Measurements from ENCODE around the gene AGPS. TPM values are rescaled to one million over a fixed set of nuclear protein-coding genes. Genes with fewer than 3 reads are reported as not detected.
"Not testable (repeated sequence)": the region's sequence is repeated elsewhere in the genome, so short reads cannot be mapped to it uniquely, and the experiment has no call there.

Gene AGPS
- total RNA-seq, 1 experiment from 2014 or later: 43.7 TPM

DNA sequence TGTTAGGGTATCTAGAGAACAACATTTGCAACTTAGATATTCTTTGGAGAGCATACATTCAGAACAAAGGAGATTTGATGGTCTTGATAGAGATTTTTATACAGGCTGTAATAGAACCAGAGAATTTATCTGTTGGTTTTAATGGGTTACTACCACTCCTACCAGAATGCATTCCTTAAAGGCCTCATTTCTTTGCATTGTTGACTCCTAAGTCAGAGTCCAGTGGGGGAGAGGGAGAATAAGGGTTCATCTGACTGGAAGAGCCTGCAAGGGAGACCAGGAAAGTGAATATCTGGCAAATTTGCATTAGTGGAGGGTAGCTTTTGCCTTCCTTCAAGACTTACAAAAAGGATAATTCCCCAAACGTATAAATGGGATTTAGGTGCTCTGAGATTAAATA lies 29.7 kb downstream of the AGPS start:
- DNase-seq (ENCODE audit: low read depth): no peak

- not testable (repeated sequence) for DNase-seq (ENCODE audit: low read depth)
Observed at GRCh38 chr2:177424120-177424519, 31.5 kb downstream of the AGPS start.

GRCh38 chr2:177424620-177425019 lies 32.0 kb downstream of the AGPS start:
- DNase-seq (ENCODE audit: low read depth): not testable (repeated sequence)

GRCh38 chr2:177427316-177427715 lies 34.7 kb downstream of the AGPS start:
- no peak for DNase-seq (ENCODE audit: low read depth)

- DNase-seq (ENCODE audit: low read depth): not testable (repeated sequence)
Observed at GRCh38 chr2:177427936-177428335, 35.4 kb downstream of the AGPS start.

GRCh38 chr2:177429688-177430325 lies 37.2 kb downstream of the AGPS start:
- peak; percentile 98 for DNase-seq (ENCODE audit: low read depth)

DNA sequence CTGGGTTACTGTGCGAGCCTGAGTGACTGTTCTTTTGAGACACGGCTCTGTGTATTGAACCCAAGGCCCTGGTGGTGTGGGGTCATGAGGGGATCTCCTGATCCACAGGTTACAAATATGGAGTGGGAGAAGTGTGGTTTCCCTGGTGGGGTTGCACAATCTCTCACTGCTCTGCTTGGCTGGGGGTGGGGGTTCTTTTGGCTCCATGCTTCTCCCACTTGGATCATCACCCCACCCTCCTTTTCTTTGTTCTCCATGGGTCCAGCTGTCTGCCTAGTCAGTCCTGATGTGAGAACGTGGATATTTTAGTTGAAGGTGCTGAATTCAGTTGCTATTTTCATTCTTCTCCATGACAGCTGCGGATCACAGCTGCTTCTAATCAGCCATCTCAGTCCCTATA lies 37.8 kb downstream of the AGPS start:
- DNase-seq (ENCODE audit: low read depth): peak; percentile 65

DNA sequence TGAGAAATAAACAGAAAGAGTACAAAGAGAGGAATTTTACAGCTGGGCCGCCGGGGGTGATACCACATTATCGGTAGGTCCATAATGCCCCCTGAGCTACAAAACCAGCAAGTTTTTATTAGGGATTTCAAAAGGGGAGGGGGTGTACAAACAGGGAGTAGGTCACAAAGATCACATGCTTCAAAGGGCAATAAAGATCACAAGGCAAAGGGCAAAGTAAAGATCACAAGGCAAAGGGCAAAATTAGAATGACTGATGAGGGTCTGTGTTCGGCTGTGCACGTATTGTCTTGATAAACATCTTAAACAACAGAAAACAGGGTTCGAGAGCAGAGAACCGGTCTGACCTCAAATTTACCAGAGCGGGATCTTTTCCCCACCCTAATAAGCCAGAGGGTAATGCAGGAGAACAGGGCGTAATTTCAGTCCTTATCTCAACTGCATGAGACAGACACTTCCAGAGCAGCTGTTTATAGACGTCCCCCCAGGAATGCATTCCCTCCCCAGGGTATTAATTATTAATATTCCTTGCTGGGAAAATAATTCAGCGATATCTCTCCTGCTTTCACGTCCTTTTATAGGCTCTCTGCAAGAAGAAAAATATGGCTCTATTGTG lies 38.6 kb downstream of the AGPS start:
- DNase-seq (ENCODE audit: low read depth): not testable (repeated sequence)

- DNase-seq (ENCODE audit: low read depth): peak; percentile 41
Observed at GRCh38 chr2:177432703-177433102, 40.1 kb downstream of the AGPS start.

DNA sequence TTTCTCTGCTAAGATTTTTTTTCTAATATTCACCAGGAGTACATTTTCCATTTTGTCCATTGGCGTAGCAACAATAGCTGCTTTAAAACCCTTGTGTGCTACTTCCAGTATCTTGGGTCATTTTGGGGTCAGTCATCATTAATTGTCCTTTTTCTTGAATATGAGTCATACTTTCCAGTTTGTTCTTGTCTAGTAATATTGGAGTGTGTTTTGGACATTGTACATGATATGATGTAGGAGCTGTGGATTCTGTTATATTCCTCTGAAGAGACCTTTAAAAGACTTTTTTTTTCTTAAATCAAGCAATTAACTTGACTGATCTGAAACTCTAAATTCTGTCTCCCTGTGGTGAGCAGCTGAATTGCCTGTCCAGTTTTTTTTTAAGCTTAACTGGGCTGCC lies 40.8 kb downstream of the AGPS start:
- DNase-seq (ENCODE audit: low read depth): peak; percentile 41

GRCh38 chr2:177434475-177434874 lies 41.9 kb downstream of the AGPS start:
- DNase-seq (ENCODE audit: low read depth): no peak

GRCh38 chr2:177445200-177445599 lies 52.6 kb downstream of the AGPS start:
- DNase-seq (ENCODE audit: low read depth): no peak

- DNase-seq (ENCODE audit: low read depth): no peak
Observed at GRCh38 chr2:177448031-177448430, 55.5 kb downstream of the AGPS start.

- DNase-seq (ENCODE audit: low read depth): no peak
Observed at GRCh38 chr2:177449159-177449558, 56.6 kb downstream of the AGPS start.

GRCh38 chr2:177455187-177455586 lies 62.6 kb downstream of the AGPS start:
- DNase-seq (ENCODE audit: low read depth): no peak

DNA sequence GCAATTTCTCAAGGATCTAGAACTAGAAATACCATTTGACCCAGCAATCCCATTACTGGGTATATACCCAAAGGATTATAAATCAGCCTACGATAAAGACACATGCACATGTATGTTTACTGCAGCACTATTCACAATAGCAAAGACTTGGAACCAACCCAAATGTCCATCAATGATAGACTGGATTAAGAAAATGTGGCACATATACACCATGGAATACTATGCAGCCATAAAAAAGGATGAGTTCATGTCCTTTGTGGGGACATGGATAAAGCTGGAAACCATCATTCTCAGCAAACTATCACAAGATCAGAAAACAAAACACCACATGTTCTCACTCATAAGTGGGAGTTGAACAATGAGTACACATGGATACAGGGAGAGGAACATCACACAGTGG lies 67.2 kb downstream of the AGPS start:
- not testable (repeated sequence) for DNase-seq (ENCODE audit: low read depth)

DNA sequence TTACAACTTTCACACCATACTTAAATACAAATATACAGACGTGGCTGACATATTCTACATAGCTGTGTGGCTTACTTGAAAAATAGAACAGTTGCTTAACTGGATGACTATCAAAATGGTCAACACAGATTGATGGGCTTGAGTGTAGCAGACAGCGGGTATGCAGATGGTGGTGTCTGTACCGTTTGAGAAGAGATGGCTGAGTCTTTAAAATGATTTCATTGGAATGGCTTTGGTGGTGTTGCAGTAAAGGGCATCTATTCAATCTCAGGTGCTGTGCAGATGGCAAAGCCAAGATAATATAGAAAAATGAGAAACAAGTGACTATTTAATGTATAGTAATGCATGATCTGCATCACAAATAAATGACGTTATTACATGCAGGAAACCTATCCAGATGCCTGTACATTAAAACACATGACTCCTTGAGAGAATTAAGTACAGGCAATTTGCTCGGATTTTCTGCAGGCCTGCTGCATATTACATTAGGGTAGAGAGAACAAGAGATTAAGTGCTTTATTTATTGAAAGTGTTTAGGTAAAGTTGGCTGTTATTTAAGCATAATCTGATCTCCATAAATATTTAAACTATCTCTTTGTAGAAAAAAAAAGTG lies 68.5 kb downstream of the AGPS start:
- DNase-seq (ENCODE audit: low read depth): no peak

- DNase-seq (ENCODE audit: low read depth): no peak
Observed at GRCh38 chr2:177464549-177464948, 72.0 kb downstream of the AGPS start.

- no peak for DNase-seq (ENCODE audit: low read depth)
Observed at GRCh38 chr2:177465400-177466138, 73.0 kb downstream of the AGPS start.

GRCh38 chr2:177466337-177467195 lies 74.0 kb downstream of the AGPS start:
- DNase-seq (ENCODE audit: low read depth): peak; percentile 64

DNA sequence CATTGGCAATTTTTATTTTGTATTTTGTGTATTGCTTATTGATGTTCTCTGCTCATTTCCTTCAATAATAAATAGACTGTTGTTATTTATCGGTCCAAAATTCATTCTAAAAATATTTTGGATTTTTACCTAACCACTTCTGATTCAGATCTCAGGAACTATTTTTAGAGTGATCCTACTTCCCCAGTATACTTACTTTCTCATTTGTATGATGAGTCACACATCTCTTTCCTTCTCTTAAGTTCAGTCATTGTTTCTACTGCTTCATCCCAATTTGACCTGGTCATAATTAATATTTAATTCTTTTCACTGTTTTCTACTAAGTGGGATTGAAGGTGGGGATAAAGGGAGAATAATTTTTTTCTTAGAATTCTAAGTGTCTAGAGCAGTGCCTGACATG lies 75.1 kb downstream of the AGPS start:
- DNase-seq (ENCODE audit: low read depth): peak; percentile 61

DNA sequence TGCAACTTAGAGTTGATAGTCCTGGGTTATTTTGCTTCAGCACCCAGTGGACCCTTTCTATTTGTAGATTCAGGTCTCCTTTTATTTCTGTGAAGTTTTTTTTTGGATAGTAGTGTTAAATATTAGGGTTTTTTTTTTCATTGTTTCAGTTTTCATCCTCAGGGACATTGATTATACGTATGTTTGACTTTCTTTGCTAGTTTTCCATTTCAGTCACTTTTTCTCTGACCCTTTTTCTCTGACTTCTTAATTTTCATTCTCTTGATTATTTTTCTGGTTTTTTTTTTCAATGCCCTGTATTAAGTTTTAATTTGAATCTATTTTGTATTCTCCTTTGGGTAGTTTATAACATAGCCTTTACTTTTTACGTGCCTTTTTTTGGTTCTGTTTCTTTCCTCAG lies 79.4 kb downstream of the AGPS start:
- DNase-seq (ENCODE audit: low read depth): no peak
